ENCODE measurements around the gene SMAD3.
"Not testable (repeated sequence)": the region's sequence is repeated elsewhere in the genome, so short reads cannot be mapped to it uniquely, and the experiment has no call there.

SMAD3 gene

GRCh38 chr15:67120839-67121643 lies 55.6 kb downstream of the SMAD3 start:
- Histone ChIP-seq H3K4me1 (ENCODE audit: control insufficient read depth in 1 of 2, insufficient read depth in 2 of 2, low read length in 2 of 2) (peaks cover 63% of the 10 kb centered on the region in 2 donors), H3K36me3 (ENCODE audit: control insufficient read depth in 1 of 2, insufficient read depth in 2 of 2, low read length in 2 of 2) (no peaks in the 10 kb centered on the region), H3K27ac (ENCODE audit: low read depth, low read length) (peak overlapping the region; percentile 80), H3K9ac (ENCODE audit: low read depth in 1 of 2, low read length in 2 of 2) (peak overlapping the region; percentile 11 to 49), H3K9me3 (ENCODE audit: control insufficient read depth in 1 of 2, low read length in 2 of 2) (no peaks in the 10 kb centered on the region), H3K4me3 (ENCODE audit: low read depth in 1 of 2, low read length in 2 of 2) (peak overlapping the region; percentile 25 to 46), H3K27me3 (ENCODE audit: control insufficient read depth in 1 of 2, insufficient read depth in 2 of 2, low read length in 2 of 2) (no peaks in the 10 kb centered on the region)

- Histone ChIP-seq H3K36me3 (ENCODE audit: control insufficient read depth in 1 of 2, insufficient read depth in 2 of 2, low read length in 2 of 2) (no peaks in the 10 kb centered on the region), H3K27me3 (ENCODE audit: control insufficient read depth in 1 of 2, insufficient read depth in 2 of 2, low read length in 2 of 2) (no peaks in the 10 kb centered on the region), H3K9me3 (ENCODE audit: control insufficient read depth in 1 of 2, low read length in 2 of 2) (no peaks in the 10 kb centered on the region), H3K4me3 (ENCODE audit: low read depth in 1 of 2, low read length in 2 of 2) (peak overlapping the region in 1 of 2 donors; percentile 46), H3K4me1 (ENCODE audit: control insufficient read depth in 1 of 2, insufficient read depth in 2 of 2, low read length in 2 of 2) (peaks cover 62 to 63% of the 10 kb centered on the region in 2 donors), H3K9ac (ENCODE audit: low read depth in 1 of 2, low read length in 2 of 2) (peak overlapping the region; percentile 11 to 49), H3K27ac (ENCODE audit: low read depth, low read length) (peak overlapping the region; percentile 80)
Observed at GRCh38 chr15:67121644-67122605, 56.5 kb downstream of the SMAD3 start.

GRCh38 chr15:67122816-67123215 lies 57.4 kb downstream of the SMAD3 start:
- not testable (repeated sequence) for H3K9ac ChIP-seq (ENCODE audit: low read depth in 1 of 2, low read length in 2 of 2); H3K36me3 ChIP-seq (ENCODE audit: control insufficient read depth in 1 of 2, insufficient read depth in 2 of 2, low read length in 2 of 2); H3K27me3 ChIP-seq (ENCODE audit: control insufficient read depth in 1 of 2, insufficient read depth in 2 of 2, low read length in 2 of 2); H3K27ac ChIP-seq (ENCODE audit: low read depth, low read length); H3K4me3 ChIP-seq (ENCODE audit: low read depth in 1 of 2, low read length in 2 of 2); H3K9me3 ChIP-seq (ENCODE audit: control insufficient read depth in 1 of 2, low read length in 2 of 2)
- H3K4me1 ChIP-seq (ENCODE audit: control insufficient read depth in 1 of 2, insufficient read depth in 2 of 2, low read length in 2 of 2): peaks cover 62 to 63% of the 10 kb centered on the region in 2 donors

- H3K9ac ChIP-seq (ENCODE audit: low read depth in 1 of 2, low read length in 2 of 2); H3K27me3 ChIP-seq (ENCODE audit: control insufficient read depth in 1 of 2, insufficient read depth in 2 of 2, low read length in 2 of 2); H3K4me3 ChIP-seq (ENCODE audit: low read depth in 1 of 2, low read length in 2 of 2); H3K9me3 ChIP-seq (ENCODE audit: control insufficient read depth in 1 of 2, low read length in 2 of 2); H3K27ac ChIP-seq (ENCODE audit: low read depth, low read length); H3K36me3 ChIP-seq (ENCODE audit: control insufficient read depth in 1 of 2, insufficient read depth in 2 of 2, low read length in 2 of 2): not testable (repeated sequence)
- H3K4me1 ChIP-seq (ENCODE audit: control insufficient read depth in 1 of 2, insufficient read depth in 2 of 2, low read length in 2 of 2): peaks cover 60% of the 10 kb centered on the region in 2 donors
Observed at GRCh38 chr15:67123291-67123690, 57.9 kb downstream of the SMAD3 start.

- H3K27me3 ChIP-seq (ENCODE audit: control insufficient read depth in 1 of 2, insufficient read depth in 2 of 2, low read length in 2 of 2): no peaks in the 10 kb centered on the region
- H3K27ac ChIP-seq (ENCODE audit: low read depth, low read length): no peak overlapping the region
Observed at GRCh38 chr15:67124111-67124510, 58.7 kb downstream of the SMAD3 start.

GRCh38 chr15:67124911-67125588 lies 59.6 kb downstream of the SMAD3 start:
- no peak overlapping the region for H3K4me3 ChIP-seq (ENCODE audit: low read depth in 1 of 2, low read length in 2 of 2)
- peak overlapping the region; percentile 41 for H3K27ac ChIP-seq (ENCODE audit: low read depth, low read length)
- no peaks in the 10 kb centered on the region for H3K9me3 ChIP-seq (ENCODE audit: control insufficient read depth in 1 of 2, low read length in 2 of 2)
- H3K9ac ChIP-seq (ENCODE audit: low read depth in 1 of 2, low read length in 2 of 2): no peak overlapping the region
- H3K36me3 ChIP-seq (ENCODE audit: control insufficient read depth in 1 of 2, insufficient read depth in 2 of 2, low read length in 2 of 2): no peaks in the 10 kb centered on the region
- H3K27me3 ChIP-seq (ENCODE audit: control insufficient read depth in 1 of 2, insufficient read depth in 2 of 2, low read length in 2 of 2): no peaks in the 10 kb centered on the region
- peaks cover 42 to 43% of the 10 kb centered on the region in 2 donors for H3K4me1 ChIP-seq (ENCODE audit: control insufficient read depth in 1 of 2, insufficient read depth in 2 of 2, low read length in 2 of 2)

More at GRCh38 chr15:67124111-67124510, 58.7 kb downstream of the SMAD3 start:
- Histone ChIP-seq H3K4me3 (ENCODE audit: low read depth in 1 of 2, low read length in 2 of 2) (no peak overlapping the region), H3K9ac (ENCODE audit: low read depth in 1 of 2, low read length in 2 of 2) (no peak overlapping the region), H3K9me3 (ENCODE audit: control insufficient read depth in 1 of 2, low read length in 2 of 2) (no peaks in the 10 kb centered on the region), H3K36me3 (ENCODE audit: control insufficient read depth in 1 of 2, insufficient read depth in 2 of 2, low read length in 2 of 2) (no peaks in the 10 kb centered on the region), H3K4me1 (ENCODE audit: control insufficient read depth in 1 of 2, insufficient read depth in 2 of 2, low read length in 2 of 2) (peaks cover 51 to 52% of the 10 kb centered on the region in 2 donors)

- Histone ChIP-seq H3K4me1 (ENCODE audit: control insufficient read depth in 1 of 2, insufficient read depth in 2 of 2, low read length in 2 of 2) (peaks cover 38% of the 10 kb centered on the region in 2 donors), H3K4me3 (ENCODE audit: low read depth in 1 of 2, low read length in 2 of 2) (no peak overlapping the region), H3K9ac (ENCODE audit: low read depth in 1 of 2, low read length in 2 of 2) (peak overlapping the region in 1 of 2 donors; percentile 13), H3K9me3 (ENCODE audit: control insufficient read depth in 1 of 2, low read length in 2 of 2) (no peaks in the 10 kb centered on the region), H3K36me3 (ENCODE audit: control insufficient read depth in 1 of 2, insufficient read depth in 2 of 2, low read length in 2 of 2) (no peaks in the 10 kb centered on the region), H3K27ac (ENCODE audit: low read depth, low read length) (peak overlapping the region; percentile 36), H3K27me3 (ENCODE audit: control insufficient read depth in 1 of 2, insufficient read depth in 2 of 2, low read length in 2 of 2) (no peaks in the 10 kb centered on the region)
Observed at GRCh38 chr15:67125589-67126502, 60.4 kb downstream of the SMAD3 start.

GRCh38 chr15:67126551-67127330 lies 61.3 kb downstream of the SMAD3 start:
- peaks cover 37 to 39% of the 10 kb centered on the region in 2 donors for H3K4me1 ChIP-seq (ENCODE audit: control insufficient read depth in 1 of 2, insufficient read depth in 2 of 2, low read length in 2 of 2)
- peak overlapping the region in 1 of 2 donors; percentile 13 for H3K9ac ChIP-seq (ENCODE audit: low read depth in 1 of 2, low read length in 2 of 2)
- H3K27me3 ChIP-seq (ENCODE audit: control insufficient read depth in 1 of 2, insufficient read depth in 2 of 2, low read length in 2 of 2): no peaks in the 10 kb centered on the region
- no peak overlapping the region for H3K4me3 ChIP-seq (ENCODE audit: low read depth in 1 of 2, low read length in 2 of 2)
- no peaks in the 10 kb centered on the region for H3K36me3 ChIP-seq (ENCODE audit: control insufficient read depth in 1 of 2, insufficient read depth in 2 of 2, low read length in 2 of 2)
- H3K27ac ChIP-seq (ENCODE audit: low read depth, low read length): no peak overlapping the region
- no peaks in the 10 kb centered on the region for H3K9me3 ChIP-seq (ENCODE audit: control insufficient read depth in 1 of 2, low read length in 2 of 2)

GRCh38 chr15:67127331-67127664 lies 61.9 kb downstream of the SMAD3 start:
- Histone ChIP-seq H3K36me3 (ENCODE audit: control insufficient read depth in 1 of 2, insufficient read depth in 2 of 2, low read length in 2 of 2) (no peaks in the 10 kb centered on the region), H3K27me3 (ENCODE audit: control insufficient read depth in 1 of 2, insufficient read depth in 2 of 2, low read length in 2 of 2) (no peaks in the 10 kb centered on the region), H3K4me1 (ENCODE audit: control insufficient read depth in 1 of 2, insufficient read depth in 2 of 2, low read length in 2 of 2) (peaks cover 36 to 38% of the 10 kb centered on the region in 2 donors), H3K9ac (ENCODE audit: low read depth in 1 of 2, low read length in 2 of 2) (no peak overlapping the region), H3K27ac (ENCODE audit: low read depth, low read length) (no peak overlapping the region), H3K9me3 (ENCODE audit: control insufficient read depth in 1 of 2, low read length in 2 of 2) (no peaks in the 10 kb centered on the region), H3K4me3 (ENCODE audit: low read depth in 1 of 2, low read length in 2 of 2) (no peak overlapping the region)

Data from duodenal mucosa (tissue), 2 donors.